A549 treated with Hydrocortisone at 1 μM for 4 hours (cell line): Measurements from ENCODE around the gene TBL1X. TPM values are rescaled to one million over a fixed set of nuclear protein-coding genes. Genes with fewer than 3 reads are reported as not detected.

ENCODE experiments used
- total RNA-seq: library from RNA; stranded (reverse); fragments of 200-300 nt; extraction: Qiagen RNA extraction; gene quantifications from 5 replicates; pipeline ENCODE4 v1.2.3, GENCODE V29; 2022

Gene TBL1X
- total RNA-seq = 10.9 to 17.4 TPM (median 13.7 TPM) in 5 replicates

GRCh38 chrX:9464435-9465371 is at the start of gene TBL1X:
Gene TBL1X, plus strand, starts transcription at chrX:9465058. Its CDS starts 188,529 bp downstream, at chrX:9653587.

GRCh38 chrX:9765737-9766097 is 300.9 kb downstream of the TBL1X start, which contains the start of gene GPR143:
Gene GPR143, minus strand, starts transcription at chrX:9765847. Its CDS starts 30 bp downstream, at chrX:9765817.

GRCh38 chrX:9785944-9786797 is 321.3 kb downstream of the TBL1X start, which contains the start of gene SHROOM2:
Gene SHROOM2, plus strand, starts transcription at chrX:9786429. Its CDS starts 117 bp downstream, at chrX:9786546.

